Activated T-cell treated with anti-CD3 and anti-CD28 coated beads for 4 hours (primary cell): ENCODE data around the gene POM121C.
"Not testable (repeated sequence)": the region's sequence is repeated elsewhere in the genome, so short reads cannot be mapped to it uniquely, and the experiment has no call there.

Experiments used
- DNase-seq: peaks from one replicate; pipeline ENCODE4 v3.0.0-alpha.2; 2020

Gene POM121C

DNA sequence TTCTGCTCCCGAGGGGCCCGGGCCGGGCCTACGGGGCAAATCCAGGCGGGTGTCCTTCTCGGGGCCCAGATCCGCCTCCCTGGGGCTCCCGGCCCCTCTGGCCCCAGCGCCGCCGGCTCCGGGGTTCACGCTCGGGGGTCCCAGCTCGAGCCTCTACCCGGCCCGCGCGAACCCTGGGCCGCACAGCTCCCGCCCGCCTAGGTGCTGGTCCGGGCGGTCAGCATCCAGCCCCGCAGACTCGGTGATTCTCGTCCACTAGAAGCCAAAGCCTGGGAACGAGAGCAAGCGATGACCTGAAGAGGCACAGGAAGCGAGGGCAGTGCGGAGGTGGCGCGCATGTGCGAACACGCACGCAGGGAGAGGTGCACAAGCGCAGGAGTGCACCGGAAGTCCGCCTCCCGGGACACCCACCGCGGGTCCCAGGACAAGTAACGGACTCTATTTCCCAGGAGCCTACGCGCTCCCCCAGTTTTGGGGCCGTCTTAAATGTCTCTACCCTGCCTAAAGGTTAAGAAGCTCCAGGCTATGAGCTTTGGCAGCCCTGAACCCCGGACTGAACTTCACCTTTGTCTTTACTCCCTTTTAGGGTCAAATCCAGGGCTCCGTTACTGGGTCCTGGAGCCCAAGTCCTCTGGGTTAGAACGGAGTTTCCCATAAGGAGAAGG, at the start of gene POM121C:
Gene POM121C, minus strand, starts transcription at position 321 of the 665 bp plus-strand sequence. CDS start 44,803 bp downstream, outside the sequence.
- peak; percentile 74 for DNase-seq

DNA sequence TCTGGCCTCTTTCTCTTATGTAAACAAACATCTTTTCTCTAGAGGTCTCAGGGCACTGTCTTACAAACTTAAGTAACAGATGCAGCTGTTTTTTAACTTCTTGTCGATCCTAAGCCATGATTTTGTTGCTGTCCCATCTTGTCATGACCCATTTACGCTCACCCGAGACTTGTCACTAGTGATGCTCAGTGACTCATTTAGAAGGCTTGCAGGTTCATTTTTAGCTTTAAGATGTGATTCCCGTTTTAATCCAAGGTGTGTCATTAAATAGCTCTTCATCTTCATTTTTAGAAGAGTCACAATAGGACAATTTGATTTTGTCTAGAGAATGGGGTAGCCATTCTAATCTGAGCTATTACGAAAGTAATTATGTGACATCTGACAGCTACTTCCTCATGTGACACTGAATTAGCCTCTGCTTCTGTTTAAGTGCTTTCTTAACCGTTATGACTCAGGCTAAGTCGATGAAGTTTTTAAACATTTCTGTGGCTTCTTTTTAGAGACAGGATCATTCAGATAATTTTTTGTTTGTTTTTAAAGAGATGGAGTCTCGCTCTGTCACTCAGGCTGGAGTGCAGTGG, 48.7 kb upstream of the POM121C start:
- no peak for DNase-seq

- no peak for DNase-seq
Observed at GRCh38 chr7:75533926-75534325, 47.8 kb upstream of the POM121C start.

DNA sequence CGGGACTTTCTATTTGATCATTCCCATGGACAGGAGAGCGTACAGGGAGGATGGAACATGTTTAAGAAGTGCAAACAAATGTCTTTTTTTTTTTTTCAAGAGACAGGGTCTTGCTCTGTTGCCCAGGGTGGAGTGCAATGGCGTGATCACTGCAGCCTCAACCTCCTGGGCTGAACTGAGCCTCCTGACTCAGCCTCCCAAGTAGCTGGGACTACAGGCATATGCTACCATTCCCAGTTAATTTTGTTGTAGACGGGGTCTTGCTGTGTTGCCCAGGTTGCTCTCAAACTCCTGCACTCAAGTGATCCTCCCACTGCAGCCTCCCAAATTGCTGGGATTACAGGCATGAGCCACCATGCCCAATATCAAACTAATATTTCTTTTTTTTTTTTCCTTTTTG, 46.5 kb upstream of the POM121C start:
- no peak for DNase-seq

GRCh38 chr7:75531359-75531821, 45.3 kb upstream of the POM121C start:
- no peak for DNase-seq

DNA sequence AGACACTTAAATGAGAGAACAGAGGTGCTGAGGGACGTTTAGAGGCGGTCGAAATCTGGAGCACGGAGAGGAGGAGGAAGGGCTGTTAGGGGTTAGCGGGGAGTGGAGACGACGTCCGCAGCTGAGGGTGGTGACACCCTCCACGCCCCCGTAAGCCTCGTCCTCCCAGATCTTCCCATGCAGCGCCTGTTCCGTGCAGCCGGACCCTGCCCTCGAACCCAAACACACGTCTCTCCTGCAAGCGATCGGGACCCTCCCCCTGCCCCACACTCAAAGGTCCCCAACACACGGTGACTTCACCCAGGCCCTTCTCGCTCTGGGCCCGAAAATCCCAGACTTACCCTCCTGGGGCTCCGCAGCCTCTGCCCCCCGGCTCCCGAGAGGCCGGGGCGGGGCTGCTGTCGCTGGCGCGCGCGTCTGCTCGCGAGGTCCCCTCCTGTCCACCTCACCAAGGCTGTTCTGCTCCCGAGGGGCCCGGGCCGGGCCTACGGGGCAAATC, 41.2 kb upstream of the POM121C start:
- not testable (repeated sequence) for DNase-seq

DNA sequence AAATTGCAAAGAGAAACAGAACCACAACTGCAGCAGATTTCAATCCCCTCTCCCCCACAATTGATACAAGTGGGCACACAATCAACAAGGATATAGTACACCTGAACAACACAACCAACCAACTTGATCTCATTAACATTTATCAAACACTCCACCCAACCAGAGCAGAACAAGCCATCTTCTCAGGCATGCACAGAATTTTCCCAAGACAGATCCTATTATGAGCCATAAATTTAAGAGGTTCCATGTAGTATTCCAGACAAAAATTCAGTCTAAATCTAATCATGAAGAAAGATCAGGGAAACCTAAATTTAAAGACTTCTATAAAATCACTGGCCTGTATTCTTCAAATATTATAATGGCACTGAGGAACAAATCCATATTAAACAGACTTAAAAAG, 35.6 kb upstream of the POM121C start:
- DNase-seq, result not testable (repeated sequence)

DNA sequence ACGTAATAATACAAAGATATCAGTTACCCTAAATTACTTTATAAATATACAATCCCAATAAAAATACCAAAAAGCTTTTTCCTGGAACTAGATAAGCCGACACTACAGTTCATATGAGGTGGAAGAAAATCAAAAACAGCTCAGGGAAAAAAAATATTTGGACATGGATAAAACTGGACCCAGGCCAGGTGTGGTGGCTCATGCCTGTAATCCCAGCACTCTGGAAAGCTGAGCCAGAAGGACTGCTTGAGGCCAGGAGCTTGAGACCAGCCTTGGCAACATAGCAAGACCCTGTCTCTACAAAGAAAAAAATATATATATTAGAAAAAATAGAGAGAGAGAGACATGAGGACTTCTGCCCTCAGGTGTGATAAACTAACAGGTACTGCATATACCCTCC, 32.7 kb upstream of the POM121C start:
- DNase-seq, result not testable (repeated sequence)

DNA sequence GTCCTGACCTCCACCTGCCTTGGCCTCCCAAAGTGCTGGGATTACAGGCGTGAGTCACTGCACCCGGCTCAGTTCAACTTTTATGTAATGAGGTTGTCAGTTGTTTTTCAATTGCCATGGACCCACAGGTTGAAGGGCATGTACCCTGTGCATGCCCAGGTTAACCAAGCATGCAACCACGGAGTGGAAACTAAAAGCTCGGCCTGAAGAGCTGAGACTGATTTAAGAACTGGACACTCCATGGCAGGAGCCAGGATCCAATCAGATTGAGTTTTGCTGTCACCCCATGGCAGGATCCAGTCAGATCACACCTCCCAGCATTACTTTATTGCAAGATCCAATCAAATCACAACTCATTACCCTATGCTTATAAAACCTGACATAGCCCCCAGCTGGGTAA, 22.9 kb upstream of the POM121C start:
- not testable (repeated sequence) for DNase-seq

DNA sequence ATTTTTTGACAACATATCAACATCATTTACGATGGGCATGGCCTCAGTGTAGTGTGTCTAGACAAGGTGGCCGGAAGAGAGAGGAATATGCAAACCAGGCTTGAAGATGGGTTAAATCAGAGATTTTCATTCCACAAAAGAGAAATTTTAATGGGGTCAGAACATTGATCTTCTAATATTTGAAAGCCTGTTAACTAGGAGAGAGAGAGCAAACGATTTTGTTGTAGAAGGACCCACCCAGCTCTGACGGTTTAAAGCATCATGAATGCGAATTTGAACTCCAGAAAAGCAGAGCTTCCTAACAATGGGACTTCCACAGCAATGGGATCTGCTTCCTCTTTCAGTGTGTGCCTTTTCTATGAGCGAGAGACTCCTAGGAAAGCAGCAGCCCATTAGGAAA, 5.9 kb upstream of the POM121C start, which contains the start of gene SPDYE5:
Gene SPDYE5, plus strand, starts transcription at position 301 of the 400 bp plus-strand sequence. CDS start 1,728 bp downstream, outside the sequence.
- not testable (repeated sequence) for DNase-seq

DNA sequence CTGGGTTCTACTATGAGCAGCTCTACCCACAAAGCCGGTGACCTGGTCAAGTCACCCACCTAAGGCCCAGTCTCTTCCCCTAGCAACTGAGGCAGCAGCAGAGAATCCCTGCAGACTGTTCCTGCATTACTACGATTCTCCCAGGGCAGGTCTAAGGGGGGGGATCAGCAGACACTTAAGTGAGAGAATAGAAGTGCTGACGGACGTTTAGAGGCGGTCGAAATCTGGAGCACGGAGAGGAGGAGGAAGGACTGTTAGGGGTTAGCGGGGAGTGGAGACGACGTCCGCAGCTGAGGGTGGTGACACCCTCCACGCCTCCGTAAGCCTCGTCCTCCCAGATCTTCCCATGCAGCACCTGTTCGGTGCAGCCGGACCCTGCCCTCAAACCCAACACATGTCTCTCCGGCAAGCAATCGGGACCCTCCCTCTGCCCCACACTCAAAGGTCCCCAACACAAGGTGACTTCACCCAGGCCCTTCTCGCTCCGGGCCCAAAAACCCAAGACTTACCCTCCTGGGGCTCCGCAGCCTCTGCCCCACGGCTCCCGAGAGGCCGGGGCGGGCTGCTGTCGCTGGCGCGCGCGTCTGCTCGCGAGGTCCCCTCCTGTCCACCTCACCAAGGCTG, 632 bp downstream of the POM121C start:
- DNase-seq, result not testable (repeated sequence)

DNA sequence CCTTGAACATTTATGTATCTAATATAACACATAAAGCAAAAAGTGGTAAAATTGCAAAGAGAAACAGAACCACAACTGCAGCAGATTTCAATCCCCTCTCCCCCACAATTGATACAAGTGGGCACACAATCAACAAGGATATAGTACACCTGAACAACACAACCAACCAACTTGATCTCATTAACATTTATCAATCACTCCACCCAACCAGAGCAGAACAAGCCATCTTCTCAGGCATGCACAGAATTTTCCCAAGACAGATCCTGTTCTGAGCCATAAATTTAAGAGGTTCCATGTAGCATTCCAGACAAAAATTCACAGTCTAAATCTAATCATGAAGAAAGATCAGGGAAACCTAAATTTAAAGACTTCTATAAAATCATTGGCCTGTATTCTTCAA, 5.8 kb downstream of the POM121C start:
- not testable (repeated sequence) for DNase-seq

GRCh38 chr7:75477457-75477856, 8.6 kb downstream of the POM121C start:
- DNase-seq, result not testable (repeated sequence)

DNA sequence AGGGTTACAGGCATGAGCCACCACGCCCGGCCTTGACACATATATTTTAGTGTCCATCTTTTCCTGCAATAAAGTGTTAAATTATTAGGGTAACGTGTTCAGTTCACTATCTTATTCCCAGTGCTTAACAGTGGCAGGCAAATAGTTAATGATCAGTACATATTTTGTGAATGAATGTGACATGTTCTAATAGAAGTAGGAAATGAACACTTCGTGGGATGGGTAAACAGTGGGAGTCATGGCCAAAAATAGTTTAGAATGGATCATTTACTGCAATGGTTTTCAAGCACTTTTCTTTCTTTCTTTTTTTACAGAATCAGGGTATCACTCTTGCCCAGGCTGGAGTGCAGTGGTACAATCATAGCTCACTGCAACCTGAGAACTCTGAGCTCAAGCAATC, 15.9 kb downstream of the POM121C start:
- not testable (repeated sequence) for DNase-seq

DNA sequence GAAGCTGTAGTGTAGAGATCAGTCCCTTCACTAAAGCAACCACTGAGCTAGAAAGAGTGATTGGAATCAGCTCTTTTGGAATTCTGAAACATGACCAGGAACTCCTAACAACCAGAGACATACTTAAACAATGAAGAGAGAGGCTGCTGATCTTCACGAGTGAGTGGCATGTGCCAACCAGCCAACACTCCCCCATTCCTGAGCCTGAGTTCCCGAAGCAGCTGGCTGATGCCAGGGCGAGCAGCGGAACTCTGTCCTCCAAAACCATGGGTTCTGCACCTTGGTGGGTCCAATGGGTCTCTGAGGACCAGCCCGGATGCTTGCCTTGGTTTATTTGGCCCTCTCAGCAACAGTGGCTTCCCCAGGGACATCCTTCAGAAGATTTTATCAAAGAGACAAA, 25.6 kb downstream of the POM121C start:
- DNase-seq, result not testable (repeated sequence)

DNA sequence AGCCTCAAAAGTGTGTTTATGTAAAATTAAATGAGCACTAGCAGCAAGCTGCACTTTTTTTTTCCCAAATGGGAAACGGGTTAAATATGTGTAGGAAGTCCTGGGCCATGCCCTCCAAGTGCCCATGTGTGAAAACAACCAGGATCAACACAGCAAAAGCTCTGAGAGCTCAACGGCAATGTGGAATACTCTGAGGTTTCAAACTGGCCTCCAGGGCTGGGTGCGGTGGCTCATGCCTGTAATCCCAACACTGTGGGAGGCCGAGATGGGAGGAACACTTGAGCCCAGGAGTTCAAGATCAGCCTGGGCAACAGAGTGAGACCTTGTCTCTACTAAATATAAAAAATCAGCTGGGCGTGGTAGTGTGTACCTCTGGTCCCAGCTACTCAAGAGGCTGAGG, 28.1 kb downstream of the POM121C start:
- DNase-seq, result not testable (repeated sequence)

GRCh38 chr7:75456403-75456802, 29.7 kb downstream of the POM121C start:
- not testable (repeated sequence) for DNase-seq

GRCh38 chr7:75452494-75452955, 33.6 kb downstream of the POM121C start:
- not testable (repeated sequence) for DNase-seq

DNA sequence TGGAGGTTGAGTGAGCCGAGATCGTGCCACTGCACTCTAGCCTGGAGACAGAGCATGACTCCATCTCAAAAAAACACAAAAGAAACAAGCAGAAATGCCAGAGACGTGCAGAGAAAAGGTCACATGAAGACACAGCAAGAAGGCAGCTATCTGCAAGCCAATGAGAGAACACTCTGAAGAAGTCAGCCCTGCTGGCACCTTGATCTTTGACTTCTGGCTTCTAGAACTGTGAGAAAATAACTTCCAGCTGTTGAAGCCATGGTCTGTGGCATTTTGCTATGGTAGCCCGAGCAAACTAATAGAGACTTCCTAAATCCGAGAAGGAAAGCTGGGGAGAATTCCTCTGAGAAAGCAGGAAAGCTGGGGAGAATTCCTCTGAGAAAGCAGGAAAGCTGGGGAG, 36.2 kb downstream of the POM121C start:
- DNase-seq, result not testable (repeated sequence)

DNA sequence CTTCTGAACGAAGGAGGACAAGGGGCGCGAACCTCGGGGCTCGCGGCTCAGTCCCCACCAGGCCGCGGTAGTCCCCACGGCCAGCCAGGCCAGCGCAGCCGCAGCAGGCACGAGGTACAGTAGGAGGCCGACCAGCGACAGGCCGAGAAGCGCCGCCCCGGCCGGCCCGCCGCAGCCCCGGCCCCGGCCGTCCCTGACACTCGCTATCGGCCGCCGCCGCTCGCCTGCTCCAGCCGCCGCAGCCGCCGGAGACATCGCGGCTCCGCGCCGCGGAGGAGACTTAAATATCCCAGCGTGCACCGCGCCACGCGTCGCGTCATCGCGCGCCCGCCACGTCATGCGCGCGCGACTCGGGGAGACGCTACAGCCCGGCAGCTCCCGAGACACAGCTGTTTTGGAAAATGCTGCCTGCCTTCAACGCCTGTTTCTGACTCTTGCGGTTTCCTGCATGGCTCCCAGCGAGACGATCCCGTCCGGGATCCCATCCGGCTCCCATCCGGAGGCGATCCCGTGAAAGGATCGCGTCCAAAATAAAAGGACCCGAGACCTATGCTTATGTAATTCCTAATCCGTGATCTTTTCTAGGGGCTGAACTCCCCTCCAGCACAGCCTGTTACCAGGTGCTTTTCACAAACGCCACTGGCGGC, 43.5 kb downstream of the POM121C start:
- DNase-seq, result not testable (repeated sequence)

DNA sequence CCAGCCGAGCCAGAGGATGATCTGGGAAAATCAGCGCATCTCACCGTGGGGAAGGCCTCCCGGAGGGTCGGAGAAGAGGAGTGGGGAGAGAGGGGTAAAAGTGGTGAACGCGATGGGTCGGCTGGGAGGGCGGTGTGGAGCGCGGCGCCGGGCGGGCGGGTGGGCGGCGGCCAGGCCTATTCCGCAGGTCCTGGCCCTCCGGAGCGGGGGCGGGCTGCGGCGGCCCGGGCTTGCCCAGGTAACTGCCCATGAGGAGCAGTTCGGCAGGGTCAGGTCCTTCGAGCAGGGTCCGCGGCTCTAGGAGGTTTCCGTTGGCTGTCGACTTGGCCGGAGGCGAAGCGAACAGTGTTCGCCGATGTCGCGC, 44.0 kb downstream of the POM121C start:
- DNase-seq, result not testable (repeated sequence)

- not testable (repeated sequence) for DNase-seq
Observed at GRCh38 chr7:75439000-75439399, 47.1 kb downstream of the POM121C start.

DNA sequence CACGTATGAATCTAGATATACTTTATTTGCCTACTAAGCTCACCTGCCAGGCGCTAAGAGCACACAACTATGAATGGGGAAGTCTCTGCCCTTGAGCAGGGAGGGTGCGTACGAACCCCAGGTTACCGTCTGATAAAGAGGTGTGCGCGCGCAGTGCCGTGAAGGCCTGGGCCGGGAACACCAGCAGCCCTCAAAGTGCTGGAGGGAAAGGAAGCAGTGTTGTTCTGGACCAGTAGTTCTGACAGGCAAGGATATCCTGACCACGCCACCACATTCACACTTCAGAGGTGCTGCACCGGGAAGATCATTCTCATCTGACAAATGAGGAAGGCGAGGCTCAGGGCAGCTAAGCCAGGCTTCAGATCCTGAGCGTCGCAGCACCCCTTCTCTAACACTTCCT, 62.6 kb downstream of the POM121C start:
- not testable (repeated sequence) for DNase-seq
